HCT116 (cell line): ENCODE results near the gene SCRN2. TPM values are rescaled to one million over a fixed set of nuclear protein-coding genes. Genes with fewer than 3 reads are reported as not detected.

Experiments
- ATAC-seq: fragments of 200-7000 bp; cut with Tn5 transposase; 2 replicates; pipeline ENCODE4 v1.9.1; 2020; ENCODE audit warnings: mild to moderate bottlenecking, moderate library complexity
- BruUV-seq: library from RNA; stranded (reverse); fragments of 400-500 nt; replicated peaks from 2 replicates; lab custom pipeline; 2021; lab: Mats Ljungman, UMichigan
- CTCF ChIA-PET: fragments of 300-600 bp; sonication (Branson Sonifier 250); formaldehyde crosslinking; loops from one replicate; lab custom pipeline; 2021; ENCODE audit warnings: antibody characterized with exemption; lab: Charles Lee
- POLR2A ChIA-PET: fragments of 300-600, 350-600 bp; sonication (Branson Sonifier 250); formaldehyde crosslinking; loops from one replicate; lab custom pipeline; 2021; ENCODE audit warnings: antibody characterized with exemption; lab: Charles Lee
- RAD21 ChIA-PET, 2 experiments: fragments of 300-600 bp; sonication (Branson Sonifier 250); formaldehyde crosslinking; loops; one replicate each; lab custom pipeline; 2023; ENCODE audit warnings: low total read pairs in 2 of 2; ENCODE audit not compliant: uncharacterized antibody in 2 of 2, unreplicated experiment in 2 of 2, low non-redundant PET in 1 of 2; lab: Charles Lee
- DNase-seq: peaks from one replicate; pipeline ENCODE4 v3.0.0-alpha.2; 2010; ENCODE audit warnings: low read depth, low spot score
- H2AFZ ChIP-seq: fragments of 200-600 bp; shearing (Covaris generic), sonication (generic); 2 replicates; pipeline ENCODE4 v1.6.1; 2017; ENCODE audit warnings: low read depth, mixed run types, mixed read lengths, antibody characterized with exemption, low read length; ENCODE audit not compliant: poor library complexity, severe bottlenecking
- H3K27ac ChIP-seq: 2 replicates; pipeline ENCODE4 v1.5.1; 2012; ENCODE audit warnings: low read depth, low read length
- H3K27me3 ChIP-seq: fragments of 200-600 bp; sonication (generic); 2 replicates; pipeline ENCODE4 v1.6.1; 2016; ENCODE audit warnings: mixed run types, low read length, mixed read lengths; ENCODE audit not compliant: insufficient read depth
- H3K36me3 ChIP-seq, 2 experiments: fragments of 200-500 bp in 1 of 2; fragments of 200-600 bp in 1 of 2; sonication (Bioruptor generic) in 1 of 2; sonication (generic) in 1 of 2; 2 replicates each; pipeline versions ENCODE4 v1.5.1 to v1.6.1; 2014 to 2016; ENCODE audit warnings: low read length in 2 of 2, inconsistent platforms in 1 of 2, mixed read lengths in 1 of 2, mixed run types in 1 of 2; ENCODE audit not compliant: insufficient read depth in 2 of 2, control insufficient read depth in 1 of 2
- H3K4me1 ChIP-seq, 2 experiments: fragments of 200-600 bp in 1 of 2; sonication (generic) in 1 of 2; 2 replicates each; pipeline versions ENCODE4 v1.5.1 to v1.6.1; 2012 to 2017; ENCODE audit warnings: low read length in 2 of 2, inconsistent platforms in 1 of 2, mild to moderate bottlenecking in 1 of 2, mixed read lengths in 1 of 2, mixed run types in 1 of 2, moderate library complexity in 1 of 2; ENCODE audit not compliant: insufficient read depth in 2 of 2, control insufficient read depth in 1 of 2
- H3K4me2 ChIP-seq: fragments of 200-600 bp; sonication (generic); 2 replicates; pipeline ENCODE4 v1.6.1; 2017; ENCODE audit warnings: mixed run types, low read length, mixed read lengths
- H3K4me3 ChIP-seq, 2 experiments: fragments of 200-600 bp in 1 of 2; sonication (generic) in 1 of 2; replicated peaks in 1 of 2; 2 replicates each; pipeline ENCODE4 v1.5.1; 2011 to 2016; ENCODE audit warnings: low read length in 2 of 2, control low read depth in 1 of 2, low read depth in 1 of 2, mild to moderate bottlenecking in 1 of 2, mixed read lengths in 1 of 2, mixed run types in 1 of 2
- H3K79me2 ChIP-seq: fragments of 200-600 bp; sonication (generic); 2 replicates; pipeline ENCODE4 v1.6.1; 2017; ENCODE audit warnings: mild to moderate bottlenecking, mixed run types, low read length, moderate library complexity, mixed read lengths; ENCODE audit not compliant: insufficient read depth
- H3K9ac ChIP-seq: fragments of 200-600 bp; sonication (generic); 2 replicates; pipeline ENCODE4 v1.6.1; 2016; ENCODE audit warnings: low read length, mixed read lengths
- H3K9me2 ChIP-seq: fragments of 200-600 bp; sonication (generic), shearing (Covaris generic); 2 replicates; pipeline ENCODE4 v1.6.1; 2017; ENCODE audit warnings: mixed run types, mild to moderate bottlenecking, moderate library complexity; ENCODE audit not compliant: insufficient read depth
- H3K9me3 ChIP-seq, 2 experiments: fragments of 200-500 bp in 1 of 2; fragments of 200-600 bp in 1 of 2; sonication (Bioruptor generic) in 1 of 2; sonication (generic) in 1 of 2; 2 replicates each; pipeline ENCODE4 v1.6.1; 2014 to 2017; ENCODE audit warnings: low read length in 2 of 2, mixed read lengths in 2 of 2, inconsistent platforms in 1 of 2, low read depth in 1 of 2, mild to moderate bottlenecking in 1 of 2, mixed run types in 1 of 2, moderate library complexity in 1 of 2; ENCODE audit not compliant: control insufficient read depth in 1 of 2, insufficient read depth in 1 of 2
- H4K20me1 ChIP-seq: fragments of 200-600 bp; sonication (generic), shearing (Covaris generic); 2 replicates; pipeline ENCODE4 v1.6.1; 2017; ENCODE audit warnings: mixed run types, mild to moderate bottlenecking, moderate library complexity; ENCODE audit not compliant: insufficient read depth
- CBX3 ChIP-seq: IDR thresholded peaks from 2 replicates; pipeline ENCODE4 v1.6.1; 2012; ENCODE audit warnings: low read depth
- CEBPB ChIP-seq: IDR thresholded peaks from 2 replicates; pipeline ENCODE4 v1.6.1; 2012; ENCODE audit warnings: low read depth
- EGR1 ChIP-seq: IDR thresholded peaks from 2 replicates; pipeline ENCODE4 v1.6.1; 2012; ENCODE audit warnings: low read depth
- EZH2 ChIP-seq: fragments of 200-600 bp; sonication (generic); IDR thresholded peaks from 2 replicates; pipeline ENCODE4 v1.6.1; 2017; ENCODE audit warnings: antibody characterized with exemption, mixed run types
- EZH2phosphoT487 ChIP-seq: fragments of 200-600 bp; IDR thresholded peaks from 2 replicates; pipeline ENCODE4 v1.6.1; 2018; ENCODE audit warnings: antibody characterized with exemption, borderline replicate concordance
- FOSL1 ChIP-seq: IDR thresholded peaks from 2 replicates; pipeline ENCODE4 v1.6.1; 2012; ENCODE audit warnings: low read depth
- JUND ChIP-seq: IDR thresholded peaks from 2 replicates; pipeline ENCODE4 v1.6.1; 2012
- SP1 ChIP-seq: IDR thresholded peaks from 2 replicates; pipeline ENCODE4 v1.6.1; 2012; ENCODE audit warnings: low read depth
- TCF7L2 ChIP-seq: IDR thresholded peaks from 2 replicates; pipeline ENCODE4 v1.7.0; 2011; ENCODE audit warnings: borderline replicate concordance, inconsistent platforms; ENCODE audit not compliant: insufficient read depth, insufficient read length; ENCODE audit errors: extremely low read depth
- YY1 ChIP-seq: IDR thresholded peaks from 2 replicates; pipeline ENCODE4 v1.6.1; 2011; ENCODE audit warnings: low read length, low read depth, moderate library complexity, mild to moderate bottlenecking; ENCODE audit not compliant: insufficient replicate concordance; ENCODE audit errors: extremely low read depth
- intact Hi-C: fragments of 100-400 bp; cut with micrococcal nuclease; formaldehyde crosslinking; loops from 2 replicates; pipeline ENCODE4 v1.10.0; 2022
- total RNA-seq: library from RNA; stranded (reverse); gene quantifications from one replicate; pipeline ENCODE4 v1.2.1, GENCODE V29; 2021; ENCODE audit not compliant: unreplicated experiment
- TF ChIP-seq, protein P1 (sequence below): IDR thresholded peaks from 2 replicates; pipeline ENCODE4 v1.6.1; 2011; ENCODE audit warnings: mild to moderate bottlenecking, low read length, moderate library complexity; ENCODE audit not compliant: insufficient replicate concordance; ENCODE audit errors: extremely low read depth
- TF ChIP-seq, protein P2 (sequence below): IDR thresholded peaks from 2 replicates; pipeline ENCODE4 v1.6.1; 2012
- TF ChIP-seq, protein P3 (sequence below): IDR thresholded peaks from 2 replicates; pipeline ENCODE4 v1.6.1; 2012; ENCODE audit warnings: low read depth
- TF ChIP-seq, protein P4 (sequence below), 3 experiments: fragments of 200-600 bp in 1 of 3; sonication (generic) in 1 of 3; IDR thresholded peaks in 2 of 3; conservative IDR thresholded peaks in 1 of 3; 2 replicates each; pipeline ENCODE4 v1.5.1; 2012 to 2017; ENCODE audit warnings: low read depth in 2 of 3, low read length in 2 of 3, antibody characterized with exemption in 1 of 3, borderline replicate concordance in 1 of 3, control low read depth in 1 of 3, mild to moderate bottlenecking in 1 of 3, mixed read lengths in 1 of 3, mixed run types in 1 of 3, moderate library complexity in 1 of 3; ENCODE audit not compliant: insufficient read depth in 1 of 3

Gene SCRN2
- total RNA-seq, 1 experiment from 2014 or later: 53.2 TPM

DNA sequence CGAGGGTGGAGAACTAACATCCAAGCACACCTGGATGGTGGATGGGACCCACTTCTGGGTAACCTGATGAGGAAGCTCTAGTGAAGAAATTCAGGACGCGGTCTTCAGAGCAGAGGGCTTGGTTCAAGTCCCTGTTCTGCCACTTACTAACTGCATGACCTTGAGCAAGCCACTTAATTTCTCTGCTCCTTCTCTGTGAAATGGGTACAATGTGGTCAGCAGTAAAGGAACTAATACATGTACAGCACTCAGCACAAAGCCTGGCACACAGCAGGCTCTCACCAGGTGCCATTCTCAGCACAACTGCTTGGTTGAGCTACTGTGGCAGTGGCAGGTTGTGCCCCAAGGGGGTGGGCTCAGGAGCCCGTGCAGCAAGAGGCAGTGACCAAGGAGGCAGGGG lies 17.6 kb downstream of the SCRN2 start (continued):
- TF ChIP-seq, protein P1, sequence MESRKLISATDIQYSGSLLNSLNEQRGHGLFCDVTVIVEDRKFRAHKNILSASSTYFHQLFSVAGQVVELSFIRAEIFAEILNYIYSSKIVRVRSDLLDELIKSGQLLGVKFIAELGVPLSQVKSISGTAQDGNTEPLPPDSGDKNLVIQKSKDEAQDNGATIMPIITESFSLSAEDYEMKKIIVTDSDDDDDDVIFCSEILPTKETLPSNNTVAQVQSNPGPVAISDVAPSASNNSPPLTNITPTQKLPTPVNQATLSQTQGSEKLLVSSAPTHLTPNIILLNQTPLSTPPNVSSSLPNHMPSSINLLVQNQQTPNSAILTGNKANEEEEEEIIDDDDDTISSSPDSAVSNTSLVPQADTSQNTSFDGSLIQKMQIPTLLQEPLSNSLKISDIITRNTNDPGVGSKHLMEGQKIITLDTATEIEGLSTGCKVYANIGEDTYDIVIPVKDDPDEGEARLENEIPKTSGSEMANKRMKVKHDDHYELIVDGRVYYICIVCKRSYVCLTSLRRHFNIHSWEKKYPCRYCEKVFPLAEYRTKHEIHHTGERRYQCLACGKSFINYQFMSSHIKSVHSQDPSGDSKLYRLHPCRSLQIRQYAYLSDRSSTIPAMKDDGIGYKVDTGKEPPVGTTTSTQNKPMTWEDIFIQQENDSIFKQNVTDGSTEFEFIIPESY: no peak
- TF ChIP-seq CEBPB (no peak), EZH2phosphoT487 (no peak)

DNA sequence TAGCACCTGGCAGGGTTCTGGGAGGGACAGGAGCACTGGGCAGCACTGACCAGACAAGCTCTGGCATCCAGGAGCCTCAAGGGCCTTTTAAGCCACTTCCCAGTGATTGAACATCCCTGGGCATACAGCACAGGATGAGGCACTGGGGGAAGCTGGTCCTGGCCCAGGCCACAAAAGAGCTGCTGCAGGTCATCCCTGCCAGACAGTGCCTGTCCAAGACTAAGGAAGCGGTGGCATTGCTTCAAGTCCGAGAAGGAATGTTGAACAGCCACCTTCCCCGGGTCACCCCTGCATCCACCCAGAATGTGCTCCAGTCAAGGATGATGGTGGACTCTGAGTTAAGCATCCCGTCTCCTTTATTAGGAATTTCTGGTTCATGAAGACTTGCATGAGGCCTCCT lies 18.3 kb downstream of the SCRN2 start:
- no peak for ATAC-seq
- Histone ChIP-seq H3K9me2 (no peaks in the 10 kb centered on the region), H3K4me1 (peaks cover 16 to 27% of the 10 kb centered on the region in 2 experiments), H3K36me3 (peaks cover 24 to 28% of the 10 kb centered on the region in 2 experiments), H3K79me2 (no peaks in the 10 kb centered on the region), H3K27ac (0 out of 2 replicates have a peak overlapping the region, but pooled peaks have one; percentile 41), H3K27me3 (no peaks in the 10 kb centered on the region), H3K4me2 (peak overlapping the region; percentile 93; the same call in 1 of the 2 replicates), H3K9ac (no peak overlapping the region), H2AFZ (no peak overlapping the region), H3K4me3 (no peak overlapping the region), H4K20me1 (no peaks in the 10 kb centered on the region), H3K9me3 (no peaks in the 10 kb centered on the region)
- BruUV-seq: no TSS peak
- no peak for DNase-seq
- intact Hi-C loops: no loop called here
- POLR2A ChIA-PET: interaction anchor here (0.9 kb wide), 1 partner anchor 9 kb away, joined by 6 read pairs; the partner anchor contains the start of genes LRRC46 and MRPL10
- CTCF ChIA-PET: interaction anchor here (1.6 to 2.6 kb wide), 2 partner anchors 8 to 18 kb away, joined by 6 to 23 read pairs; partner anchors contain the start of genes LRRC46, MRPL10 and SCRN2
- RAD21 ChIA-PET: no interaction called here
- TF ChIP-seq, protein P2, sequence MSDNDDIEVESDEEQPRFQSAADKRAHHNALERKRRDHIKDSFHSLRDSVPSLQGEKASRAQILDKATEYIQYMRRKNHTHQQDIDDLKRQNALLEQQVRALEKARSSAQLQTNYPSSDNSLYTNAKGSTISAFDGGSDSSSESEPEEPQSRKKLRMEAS: no peak
- TF ChIP-seq JUND (no peak), CBX3 (no peak), SP1 (no peak), FOSL1 (no peak), CEBPB (no peak), EGR1 (no peak), TCF7L2 (no peak), YY1 (no peak), EZH2 (no peak), EZH2phosphoT487 (no peak)
- TF ChIP-seq, protein P1: no peak
- TF ChIP-seq, protein P3, sequence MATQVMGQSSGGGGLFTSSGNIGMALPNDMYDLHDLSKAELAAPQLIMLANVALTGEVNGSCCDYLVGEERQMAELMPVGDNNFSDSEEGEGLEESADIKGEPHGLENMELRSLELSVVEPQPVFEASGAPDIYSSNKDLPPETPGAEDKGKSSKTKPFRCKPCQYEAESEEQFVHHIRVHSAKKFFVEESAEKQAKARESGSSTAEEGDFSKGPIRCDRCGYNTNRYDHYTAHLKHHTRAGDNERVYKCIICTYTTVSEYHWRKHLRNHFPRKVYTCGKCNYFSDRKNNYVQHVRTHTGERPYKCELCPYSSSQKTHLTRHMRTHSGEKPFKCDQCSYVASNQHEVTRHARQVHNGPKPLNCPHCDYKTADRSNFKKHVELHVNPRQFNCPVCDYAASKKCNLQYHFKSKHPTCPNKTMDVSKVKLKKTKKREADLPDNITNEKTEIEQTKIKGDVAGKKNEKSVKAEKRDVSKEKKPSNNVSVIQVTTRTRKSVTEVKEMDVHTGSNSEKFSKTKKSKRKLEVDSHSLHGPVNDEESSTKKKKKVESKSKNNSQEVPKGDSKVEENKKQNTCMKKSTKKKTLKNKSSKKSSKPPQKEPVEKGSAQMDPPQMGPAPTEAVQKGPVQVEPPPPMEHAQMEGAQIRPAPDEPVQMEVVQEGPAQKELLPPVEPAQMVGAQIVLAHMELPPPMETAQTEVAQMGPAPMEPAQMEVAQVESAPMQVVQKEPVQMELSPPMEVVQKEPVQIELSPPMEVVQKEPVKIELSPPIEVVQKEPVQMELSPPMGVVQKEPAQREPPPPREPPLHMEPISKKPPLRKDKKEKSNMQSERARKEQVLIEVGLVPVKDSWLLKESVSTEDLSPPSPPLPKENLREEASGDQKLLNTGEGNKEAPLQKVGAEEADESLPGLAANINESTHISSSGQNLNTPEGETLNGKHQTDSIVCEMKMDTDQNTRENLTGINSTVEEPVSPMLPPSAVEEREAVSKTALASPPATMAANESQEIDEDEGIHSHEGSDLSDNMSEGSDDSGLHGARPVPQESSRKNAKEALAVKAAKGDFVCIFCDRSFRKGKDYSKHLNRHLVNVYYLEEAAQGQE: no peak
- TF ChIP-seq, protein P4, sequence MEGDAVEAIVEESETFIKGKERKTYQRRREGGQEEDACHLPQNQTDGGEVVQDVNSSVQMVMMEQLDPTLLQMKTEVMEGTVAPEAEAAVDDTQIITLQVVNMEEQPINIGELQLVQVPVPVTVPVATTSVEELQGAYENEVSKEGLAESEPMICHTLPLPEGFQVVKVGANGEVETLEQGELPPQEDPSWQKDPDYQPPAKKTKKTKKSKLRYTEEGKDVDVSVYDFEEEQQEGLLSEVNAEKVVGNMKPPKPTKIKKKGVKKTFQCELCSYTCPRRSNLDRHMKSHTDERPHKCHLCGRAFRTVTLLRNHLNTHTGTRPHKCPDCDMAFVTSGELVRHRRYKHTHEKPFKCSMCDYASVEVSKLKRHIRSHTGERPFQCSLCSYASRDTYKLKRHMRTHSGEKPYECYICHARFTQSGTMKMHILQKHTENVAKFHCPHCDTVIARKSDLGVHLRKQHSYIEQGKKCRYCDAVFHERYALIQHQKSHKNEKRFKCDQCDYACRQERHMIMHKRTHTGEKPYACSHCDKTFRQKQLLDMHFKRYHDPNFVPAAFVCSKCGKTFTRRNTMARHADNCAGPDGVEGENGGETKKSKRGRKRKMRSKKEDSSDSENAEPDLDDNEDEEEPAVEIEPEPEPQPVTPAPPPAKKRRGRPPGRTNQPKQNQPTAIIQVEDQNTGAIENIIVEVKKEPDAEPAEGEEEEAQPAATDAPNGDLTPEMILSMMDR (IDR thresholded peaks at IDR 0.05 in 2 of 3, conservative IDR thresholded peaks at IDR 0.05 in 1 of 3; ENCODE audit: borderline replicate concordance in 1 of 3, insufficient read depth in 1 of 3, low read depth in 2 of 3, low read length in 2 of 3): no peak
